ENCODE measurements around the gene CRNKL1. TPM values are rescaled to one million over a fixed set of nuclear protein-coding genes. Genes with fewer than 3 reads are reported as not detected.

CRNKL1 gene
- 30.0 and 31.5 TPM in 2 replicates for total RNA-seq
- long read RNA-seq, full-length matches to known transcripts: 106 of 138 reads
- long read RNA-seq, partial matches to known transcripts: 26 of 138 reads
- long read RNA-seq, other reads (novel, unspliced or antisense): 6 of 138 reads

- Mint-ChIP-seq H3K27me3 (no peaks in the 10 kb centered on the region), H3K9me3 (ENCODE audit: low read depth) (no peaks in the 10 kb centered on the region)
- DNase-seq (ENCODE audit: low spot score, unreplicated experiment): peak; percentile 89
Observed at GRCh38 chr20:20052074-20052970, at the start of gene CRNKL1, which contains the start of gene CFAP61. TSS of gene CRNKL1 (minus strand) at chr20:20052466. CDS start at chr20:20052342, 124 bp downstream. TSS of gene CFAP61 (plus strand) at chr20:20052532. CDS start at chr20:20056654, 4,122 bp downstream.

GRCh38 chr20:20100881-20101280, 48.6 kb upstream of the CRNKL1 start:
- H3K9me3 Mint-ChIP-seq (ENCODE audit: low read depth): peaks cover 3% of the 10 kb centered on the region
- H3K4me1 Mint-ChIP-seq (ENCODE audit: low read depth): peaks cover 11% of the 10 kb centered on the region
- TF ChIP-seq CTCF (IDR thresholded peaks at IDR 0.05; ENCODE audit: unreplicated experiment): no peak
- H3K27ac Mint-ChIP-seq: no peak overlapping the region
- H3K36me3 Mint-ChIP-seq (ENCODE audit: insufficient read depth): no peaks in the 10 kb centered on the region
- DNase-seq (ENCODE audit: low spot score, unreplicated experiment): no peak
- no peaks in the 10 kb centered on the region for H3K27me3 Mint-ChIP-seq
- H3K4me3 Mint-ChIP-seq (ENCODE audit: low read depth): no peak overlapping the region

More at GRCh38 chr20:20052074-20052970, at the start of gene CRNKL1, which contains the start of gene CFAP61:
- peak; percentile 18 for TF ChIP-seq CTCF (IDR thresholded peaks at IDR 0.05; ENCODE audit: unreplicated experiment)
- Mint-ChIP-seq H3K4me3 (ENCODE audit: low read depth) (peak within 1 kb of the TSS; percentile 95), H3K4me1 (ENCODE audit: low read depth) (peaks cover 5% of the 10 kb centered on the region), H3K36me3 (ENCODE audit: insufficient read depth) (peaks cover 10% of the 10 kb centered on the region), H3K27ac (peak within 1 kb of the TSS; percentile 98)

GRCh38 chr20:20096421-20096820, 44.2 kb upstream of the CRNKL1 start:
- peaks cover 2% of the 10 kb centered on the region for H3K27me3 Mint-ChIP-seq
- H3K36me3 Mint-ChIP-seq (ENCODE audit: insufficient read depth): no peaks in the 10 kb centered on the region
- no peak overlapping the region for H3K4me3 Mint-ChIP-seq (ENCODE audit: low read depth)
- H3K4me1 Mint-ChIP-seq (ENCODE audit: low read depth): peaks cover 13% of the 10 kb centered on the region
- peaks cover 3% of the 10 kb centered on the region for H3K9me3 Mint-ChIP-seq (ENCODE audit: low read depth)
- no peak for TF ChIP-seq CTCF (IDR thresholded peaks at IDR 0.05; ENCODE audit: unreplicated experiment)
- DNase-seq (ENCODE audit: low spot score, unreplicated experiment): no peak
- no peak overlapping the region for H3K27ac Mint-ChIP-seq

- DNase-seq (ENCODE audit: low spot score, unreplicated experiment): no peak
- Mint-ChIP-seq H3K27ac (no peak overlapping the region), H3K36me3 (ENCODE audit: insufficient read depth) (no peaks in the 10 kb centered on the region), H3K4me3 (ENCODE audit: low read depth) (no peak overlapping the region), H3K9me3 (ENCODE audit: low read depth) (peaks cover 3% of the 10 kb centered on the region), H3K4me1 (ENCODE audit: low read depth) (peaks cover 13% of the 10 kb centered on the region), H3K27me3 (peaks cover 2% of the 10 kb centered on the region)
- no peak for TF ChIP-seq CTCF (IDR thresholded peaks at IDR 0.05; ENCODE audit: unreplicated experiment)
Observed at GRCh38 chr20:20095114-20095872, 43.0 kb upstream of the CRNKL1 start.

- Mint-ChIP-seq H3K36me3 (ENCODE audit: insufficient read depth) (no peaks in the 10 kb centered on the region), H3K27ac (no peak overlapping the region), H3K4me1 (ENCODE audit: low read depth) (peaks cover 13% of the 10 kb centered on the region)
Observed at GRCh38 chr20:20094410-20094809, 42.1 kb upstream of the CRNKL1 start.

More at GRCh38 chr20:20094410-20094809, 42.1 kb upstream of the CRNKL1 start:
- DNase-seq (ENCODE audit: low spot score, unreplicated experiment): no peak
- no peak for TF ChIP-seq CTCF (IDR thresholded peaks at IDR 0.05; ENCODE audit: unreplicated experiment)
- Mint-ChIP-seq H3K9me3 (ENCODE audit: low read depth) (peaks cover 3% of the 10 kb centered on the region), H3K27me3 (peaks cover 2% of the 10 kb centered on the region), H3K4me3 (ENCODE audit: low read depth) (no peak overlapping the region)
